ENCODE data around the gene VPS25.

DNA sequence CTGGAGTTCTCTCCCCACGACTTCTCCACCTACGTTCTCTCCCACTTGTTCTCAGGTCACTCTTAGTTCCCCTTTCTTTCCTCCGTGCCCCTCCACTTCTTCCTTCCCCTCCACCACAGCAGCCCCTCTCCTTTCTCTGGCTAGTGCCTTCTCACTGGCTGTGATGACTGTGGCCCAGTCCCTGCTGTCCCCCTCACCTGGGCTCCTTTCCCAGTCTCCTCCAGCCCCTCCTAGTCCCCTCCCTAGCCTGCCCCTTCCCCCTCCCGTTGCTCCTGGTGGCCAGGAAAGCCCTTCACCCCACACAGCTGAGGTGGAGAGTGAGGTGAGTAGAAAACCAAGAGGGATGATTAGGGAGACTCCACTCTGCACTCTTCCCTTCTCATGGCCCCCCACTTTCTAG is 21.8 kb downstream of the VPS25 start:
- TF ChIP-seq CTCF (IDR thresholded peaks at IDR 0.05): no peak
- TF ChIP-seq EZH2phosphoT487 (IDR thresholded peaks at IDR 0.05): no peak

Measured in neural progenitor cell (in vitro differentiated cells).